Fibroblast of pulmonary artery (primary cell): ENCODE data around the gene LRPPRC.

Experiments
- DNase-seq: peaks from one replicate; pipeline ENCODE4 v3.0.0-alpha.2; 2010; ENCODE audit warnings: low read depth
- H3K4me3 ChIP-seq: replicated peaks from 2 replicates; pipeline ENCODE4 v1.5.1; 2011; ENCODE audit warnings: low read depth, mild to moderate bottlenecking, control low read depth, low read length, moderate library complexity
- CTCF ChIP-seq: IDR thresholded peaks from 2 replicates; pipeline ENCODE4 v1.5.1; 2011; ENCODE audit warnings: mild to moderate bottlenecking, control low read depth, low read length, inconsistent platforms; ENCODE audit errors: missing control alignments

LRPPRC gene

GRCh38 chr2:43898134-43898837 lies 97.5 kb downstream of the LRPPRC start:
- DNase-seq = no peak
- peak; percentile 24 for TF ChIP-seq CTCF
- H3K4me3 ChIP-seq = no peak overlapping the region

GRCh38 chr2:43897492-43897891 lies 98.3 kb downstream of the LRPPRC start:
- DNase-seq = no peak
- no peak overlapping the region for H3K4me3 ChIP-seq
- TF ChIP-seq CTCF = no peak

GRCh38 chr2:43896906-43897305 lies 98.9 kb downstream of the LRPPRC start:
- no peak for TF ChIP-seq CTCF
- no peak for DNase-seq
- H3K4me3 ChIP-seq = no peak overlapping the region

GRCh38 chr2:43894743-43895142 lies 101.0 kb downstream of the LRPPRC start:
- no peak overlapping the region for H3K4me3 ChIP-seq
- DNase-seq = no peak
- TF ChIP-seq CTCF = no peak

- peak; percentile 33 for DNase-seq
- no peak overlapping the region for H3K4me3 ChIP-seq
- TF ChIP-seq CTCF = no peak
Measured at GRCh38 chr2:43890855-43891254, 104.9 kb downstream of the LRPPRC start.

GRCh38 chr2:43889416-43889815 lies 106.4 kb downstream of the LRPPRC start:
- no peak for DNase-seq
- H3K4me3 ChIP-seq = no peak overlapping the region
- TF ChIP-seq CTCF = no peak

GRCh38 chr2:43887176-43887575 lies 108.6 kb downstream of the LRPPRC start:
- no peak for TF ChIP-seq CTCF
- no peak for DNase-seq
- H3K4me3 ChIP-seq = no peak overlapping the region
